GM21390 (cell line): ENCODE data around the gene ITGB5.
"Not testable (repeated sequence)": the region's sequence is repeated elsewhere in the genome, so short reads cannot be mapped to it uniquely, and the experiment has no call there.

ENCODE experiments used
- ATAC-seq: cut with Tn5 transposase; IDR thresholded peaks from one replicate; pipeline ENCODE4 v1.9.1; 2021; ENCODE audit not compliant: unreplicated experiment

ITGB5 gene

GRCh38 chr3:124837730-124838186 lies 49.4 kb downstream of the ITGB5 start:
- ATAC-seq: no peak

- no peak for ATAC-seq
Observed at GRCh38 chr3:124837065-124837464, 50.1 kb downstream of the ITGB5 start.

- ATAC-seq: no peak
Observed at GRCh38 chr3:124836448-124836847, 50.7 kb downstream of the ITGB5 start.

GRCh38 chr3:124834723-124835718 lies 52.1 kb downstream of the ITGB5 start:
- peak; percentile 93 for ATAC-seq

GRCh38 chr3:124833710-124834332 lies 53.3 kb downstream of the ITGB5 start:
- no peak for ATAC-seq

- ATAC-seq: no peak
Observed at GRCh38 chr3:124832782-124833709, 54.1 kb downstream of the ITGB5 start.

- ATAC-seq: no peak
Observed at GRCh38 chr3:124831628-124832199, 55.5 kb downstream of the ITGB5 start.

- ATAC-seq: no peak
Observed at GRCh38 chr3:124829819-124830554, 57.2 kb downstream of the ITGB5 start.

GRCh38 chr3:124829178-124829818 lies 57.9 kb downstream of the ITGB5 start:
- no peak for ATAC-seq

- ATAC-seq: not testable (repeated sequence)
Observed at GRCh38 chr3:124827476-124828206, 59.5 kb downstream of the ITGB5 start.

GRCh38 chr3:124826703-124827102 lies 60.5 kb downstream of the ITGB5 start:
- ATAC-seq: no peak

- ATAC-seq: no peak
Observed at GRCh38 chr3:124824286-124824915, 62.8 kb downstream of the ITGB5 start.

- no peak for ATAC-seq
Observed at GRCh38 chr3:124823648-124824047, 63.5 kb downstream of the ITGB5 start.

- no peak for ATAC-seq
Observed at GRCh38 chr3:124823206-124823605, 64.0 kb downstream of the ITGB5 start.

GRCh38 chr3:124821356-124821755 lies 65.8 kb downstream of the ITGB5 start:
- ATAC-seq: no peak

- ATAC-seq: no peak
Observed at GRCh38 chr3:124818398-124819091, 68.6 kb downstream of the ITGB5 start.

- no peak for ATAC-seq
Observed at GRCh38 chr3:124817079-124817478, 70.1 kb downstream of the ITGB5 start.

- no peak for ATAC-seq
Observed at GRCh38 chr3:124816206-124816605, 71.0 kb downstream of the ITGB5 start.
